Raji (cell line): Measurements from ENCODE around the gene CAPNS1.

Experiments
- POLR2A ChIP-seq: IDR thresholded peaks from 2 replicates; pipeline ENCODE4 v1.6.1; 2011; ENCODE audit warnings: low read depth, low read length, control low read depth; ENCODE audit not compliant: insufficient read depth

The CAPNS1 gene

GRCh38 chr19:36136964-36137686 is 2.7 kb upstream of the CAPNS1 start:
- TF ChIP-seq POLR2A = no peak

- no peak for TF ChIP-seq POLR2A
Observed at GRCh38 chr19:36139120-36139472, 770 bp upstream of the CAPNS1 start.

GRCh38 chr19:36140304-36141038 is 605 bp downstream of the CAPNS1 start:
- TF ChIP-seq POLR2A = 0 out of 2 replicates have a peak, but pooled peaks have one; percentile 11

GRCh38 chr19:36141039-36141927 is 1.4 kb downstream of the CAPNS1 start:
- peak; percentile 39; the same call in 1 of the 2 replicates for TF ChIP-seq POLR2A

GRCh38 chr19:36142046-36142445 is 2.2 kb downstream of the CAPNS1 start:
- no peak for TF ChIP-seq POLR2A

GRCh38 chr19:36142496-36142895 is 2.6 kb downstream of the CAPNS1 start:
- TF ChIP-seq POLR2A = no peak

GRCh38 chr19:36144624-36145023 is 4.8 kb downstream of the CAPNS1 start:
- TF ChIP-seq POLR2A = no peak

- no peak for TF ChIP-seq POLR2A
Observed at GRCh38 chr19:36149673-36150406, 10.0 kb downstream of the CAPNS1 start.

- no peak for TF ChIP-seq POLR2A
Observed at GRCh38 chr19:36150586-36150985, 10.7 kb downstream of the CAPNS1 start.

GRCh38 chr19:36151144-36152018 is 11.5 kb downstream of the CAPNS1 start:
- TF ChIP-seq POLR2A = no peak

- TF ChIP-seq POLR2A = no peak
Observed at GRCh38 chr19:36152019-36152351, 12.1 kb downstream of the CAPNS1 start.

- no peak for TF ChIP-seq POLR2A
Observed at GRCh38 chr19:36152352-36153091, 12.7 kb downstream of the CAPNS1 start, which contains the start of gene COX7A1. Gene COX7A1, minus strand, starts transcription at chr19:36152447. Its CDS starts 40 bp downstream, at chr19:36152407.

GRCh38 chr19:36153126-36153525 is 13.3 kb downstream of the CAPNS1 start:
- TF ChIP-seq POLR2A = no peak
